K562 (cell line): ENCODE data around the gene SRM. TPM values are rescaled to one million over a fixed set of nuclear protein-coding genes. Genes with fewer than 3 reads are reported as not detected.

ENCODE experiments used
- ATAC-seq: fragments of 200-7000 bp; cut with Tn5 transposase; 3 replicates; pipeline ENCODE4 v1.9.1; 2020; ENCODE audit warnings: moderate library complexity
- BruUV-seq: library from RNA; stranded (reverse); fragments of 400-500 nt; replicated peaks from 2 replicates; lab custom pipeline; 2021; lab: Mats Ljungman, UMichigan
- CTCF ChIA-PET: fragments of 300-600 bp; formaldehyde crosslinking; extraction: SDS; loops from one replicate; lab custom pipeline; 2021; ENCODE audit warnings: low intra/inter-chr PET ratio; lab: Yijun Ruan, JAX
- POLR2A ChIA-PET: fragments of 300-600, 350-650 bp; sonication (Branson Sonifier 250); formaldehyde crosslinking; extraction: SDS; loops from one replicate; lab custom pipeline; 2021; ENCODE audit warnings: antibody characterized with exemption, inconsistent platforms; lab: Yijun Ruan, JAX
- DNase-seq, 4 experiments: peaks; one replicate each; pipeline versions ENCODE4 v3.0.0 to v3.0.0-alpha.2; 2011 to 2018; ENCODE audit warnings: low spot score in 3 of 4, mixed read lengths in 3 of 4; ENCODE audit errors: extremely low read depth in 1 of 4
- FAIRE-seq: peaks from 2 replicates; lab custom pipeline; 2011; peaks lifted over from hg19 to GRCh38; lab: Jason Lieb, UNC
- H2AFZ ChIP-seq: 2 replicates; pipeline ENCODE4 v1.6.0; 2011; ENCODE audit warnings: low read depth, low read length, control low read depth, inconsistent platforms
- H3K27ac ChIP-seq: fragments of 200-600 bp; 3 replicates; pipeline ENCODE4 v1.8.0; 2011; ENCODE audit warnings: low read depth, mild to moderate bottlenecking, control low read depth, inconsistent platforms, low read length, moderate library complexity, mixed read lengths; ENCODE audit errors: extremely low read depth
- H3K27me3 ChIP-seq, 2 experiments: fragments of 300-600 bp in 1 of 2; 2 replicates in 1 of 2; 3 replicates in 1 of 2; pipeline versions ENCODE4 v1.6.0 to v1.8.0; 2011; ENCODE audit warnings: inconsistent platforms in 2 of 2, low read length in 2 of 2, mild to moderate bottlenecking in 1 of 2, mixed read lengths in 1 of 2, moderate library complexity in 1 of 2; ENCODE audit not compliant: control insufficient read depth in 2 of 2, insufficient read depth in 2 of 2
- H3K36me3 ChIP-seq: fragments of 300-600 bp; 3 replicates; pipeline ENCODE4 v1.8.0; 2011; ENCODE audit warnings: mild to moderate bottlenecking, low read length, inconsistent platforms; ENCODE audit not compliant: control insufficient read depth, insufficient read depth
- H3K4me1 ChIP-seq, 2 experiments: fragments of 200-600 bp in 1 of 2; replicated peaks in 1 of 2; 2 replicates in 1 of 2; 3 replicates in 1 of 2; pipeline versions ENCODE4 v1.5.1 to v1.8.0; 2011; ENCODE audit warnings: inconsistent platforms in 2 of 2, low read length in 2 of 2, mild to moderate bottlenecking in 1 of 2, mixed read lengths in 1 of 2, moderate library complexity in 1 of 2; ENCODE audit not compliant: control insufficient read depth in 2 of 2, insufficient read depth in 2 of 2
- H3K4me2 ChIP-seq: 2 replicates; pipeline ENCODE4 v1.6.1; 2011; ENCODE audit warnings: low read length, control low read depth, inconsistent platforms, mixed read lengths; ENCODE audit not compliant: insufficient read depth
- H3K4me3 ChIP-seq: fragments of 200-600 bp; sonication (generic), shearing (Covaris generic); 2 replicates; pipeline ENCODE4 v1.5.1; 2016; ENCODE audit warnings: control low read depth, inconsistent platforms
- H3K79me2 ChIP-seq: fragments of 200-600 bp; 3 replicates; pipeline ENCODE4 v1.8.0; 2011; ENCODE audit warnings: low read length, inconsistent platforms; ENCODE audit not compliant: control insufficient read depth, insufficient read depth
- H3K9ac ChIP-seq, 2 experiments: 2 replicates each; pipeline versions ENCODE4 v1.6.0 to v1.6.1; 2011; ENCODE audit warnings: low read depth in 2 of 2, low read length in 2 of 2, control low read depth in 1 of 2, inconsistent platforms in 1 of 2, mild to moderate bottlenecking in 1 of 2, mixed read lengths in 1 of 2; ENCODE audit not compliant: insufficient read depth in 1 of 2
- H3K9me1 ChIP-seq: one replicate; pipeline ENCODE4 v1.6.0; 2011; ENCODE audit warnings: inconsistent platforms, mild to moderate bottlenecking, low read length, moderate library complexity; ENCODE audit not compliant: control insufficient read depth, insufficient read depth
- H3K9me3 ChIP-seq: replicated peaks from 2 replicates; pipeline ENCODE4 v1.5.1; 2011; ENCODE audit warnings: low read depth, low read length, inconsistent platforms; ENCODE audit not compliant: control insufficient read depth, insufficient read depth
- H4K20me1 ChIP-seq: replicated peaks from 2 replicates; pipeline ENCODE4 v1.6.1; 2011; ENCODE audit warnings: low read length, inconsistent platforms, mixed read lengths; ENCODE audit not compliant: control insufficient read depth, insufficient read depth
- BCOR ChIP-seq: fragments of 450-650 bp; IDR thresholded peaks from 2 replicates; pipeline ENCODE4 v1.6.1; 2016
- CBX3 ChIP-seq, 2 experiments: IDR thresholded peaks; 1 replicate in 1 of 2; 2 replicates in 1 of 2; pipeline ENCODE4 v1.6.1; 2012; ENCODE audit warnings: inconsistent platforms in 2 of 2, low read length in 2 of 2, borderline replicate concordance in 1 of 2, control low read depth in 1 of 2
- CXXC5 ChIP-seq: fragments of 250-450 bp; sonication (Bioruptor Pico); IDR thresholded peaks from 2 replicates; pipeline ENCODE4 v1.8.0; 2022; ENCODE audit warnings: inconsistent platforms, mild to moderate bottlenecking, moderate library complexity
- FIP1L1 ChIP-seq: fragments of 200-400 bp; formaldehyde crosslinking; IDR thresholded peaks from 2 replicates; pipeline ENCODE4 v1.6.1; 2018; ENCODE audit warnings: mild to moderate bottlenecking, low read depth, low read length; ENCODE audit not compliant: poor library complexity, severe bottlenecking
- FOXA1 ChIP-seq: fragments of 450-650 bp; IDR thresholded peaks from 2 replicates; pipeline ENCODE4 v1.6.1; 2016; ENCODE audit warnings: mild to moderate bottlenecking, borderline replicate concordance
- HLTF ChIP-seq: fragments of 450-650 bp; IDR thresholded peaks from 2 replicates; pipeline ENCODE4 v1.6.1; 2016
- KDM1A ChIP-seq, 2 experiments: fragments of 450-650 bp; IDR thresholded peaks; 2 replicates each; pipeline ENCODE4 v1.6.1; 2016; ENCODE audit warnings: mild to moderate bottlenecking in 2 of 2
- MECOM ChIP-seq: fragments of 250-450 bp; sonication (Bioruptor Pico); IDR thresholded peaks from 2 replicates; pipeline ENCODE4 v1.8.0; 2022; ENCODE audit warnings: inconsistent platforms
- NFRKB ChIP-seq: fragments of 450-650 bp; IDR thresholded peaks from 2 replicates; pipeline ENCODE4 v1.6.1; 2016; ENCODE audit warnings: low read depth
- NRF1 ChIP-seq, 2 experiments: fragments of 450-650 bp; IDR thresholded peaks in 1 of 2; conservative IDR thresholded peaks in 1 of 2; 2 replicates each; pipeline ENCODE4 v1.6.1; 2014; ENCODE audit warnings: mild to moderate bottlenecking in 2 of 2
- POLR2B ChIP-seq: fragments of 450-650 bp; IDR thresholded peaks from 2 replicates; pipeline ENCODE4 v1.6.1; 2018; ENCODE audit warnings: low read depth; ENCODE audit not compliant: partially characterized antibody
- POLR2G ChIP-seq: fragments of 200-400 bp; formaldehyde crosslinking; IDR thresholded peaks from 2 replicates; pipeline ENCODE4 v1.6.1; 2017; ENCODE audit warnings: low read depth, mild to moderate bottlenecking, antibody characterized with exemption, low read length, moderate library complexity
- PTBP1 ChIP-seq: fragments of 200-400 bp; formaldehyde crosslinking; IDR thresholded peaks from 2 replicates; pipeline ENCODE4 v1.6.1; 2017; ENCODE audit warnings: low read depth, low read length
- RAD21 ChIP-seq, 2 experiments: fragments of 250-450 bp in 1 of 2; fragments of 450-650 bp in 1 of 2; sonication (Bioruptor Pico) in 1 of 2; formaldehyde crosslinking in 1 of 2; IDR thresholded peaks in 1 of 2; conservative IDR thresholded peaks in 1 of 2; 2 replicates each; pipeline versions ENCODE4 v1.4.0 to v1.8.0; 2020 to 2022; ENCODE audit warnings: mild to moderate bottlenecking in 2 of 2, moderate library complexity in 1 of 2
- RBM25 ChIP-seq: fragments of 200-400 bp; formaldehyde crosslinking; IDR thresholded peaks from 2 replicates; pipeline ENCODE4 v1.6.1; 2018; ENCODE audit warnings: low read length, low read depth, moderate library complexity; ENCODE audit not compliant: severe bottlenecking
- RCOR1 ChIP-seq, 2 experiments: IDR thresholded peaks; 2 replicates each; pipeline ENCODE4 v1.6.1; 2012; ENCODE audit warnings: low read depth in 2 of 2, low read length in 2 of 2, borderline replicate concordance in 1 of 2, improper control_type of control experiment in 1 of 2
- SMARCA5 ChIP-seq: fragments of 450-650 bp; IDR thresholded peaks from 2 replicates; pipeline ENCODE4 v1.6.1; 2016
- TCF15 ChIP-seq: fragments of 250-450 bp; sonication (Bioruptor Pico); IDR thresholded peaks from 2 replicates; pipeline ENCODE4 v1.8.0; 2022; ENCODE audit warnings: moderate library complexity, mild to moderate bottlenecking, inconsistent platforms
- ZNF589 ChIP-seq: fragments of 200-800 bp; sonication (Bioruptor generic); IDR thresholded peaks from 2 replicates; pipeline ENCODE4 v1.6.1; 2016; ENCODE audit warnings: low read depth, missing genetic modification characterization, missing compliant biosample characterization
- ZNF695 ChIP-seq: fragments of 450-650 bp; formaldehyde crosslinking; IDR thresholded peaks from 2 replicates; pipeline ENCODE4 v1.4.0; 2020; ENCODE audit warnings: mild to moderate bottlenecking, moderate library complexity
- WGBS: fragments of 100-300 bp; shearing (Covaris generic); methylation state at CpG from one replicate; pipeline ENCODE4 v1.1.6; 2016; ENCODE audit warnings: low coverage, mixed read lengths; ENCODE audit not compliant: insufficient coverage; ENCODE audit errors: missing lambda C conversion rate; 5-methylcytosine and 5-hydroxymethylcytosine counted together
- in situ Hi-C: fragments of 300-500 bp; cut with MboI; formaldehyde crosslinking; loops from 4 replicates; pipeline ENCODE4 v1.15.0; 2018; ENCODE audit warnings: inconsistent platforms, mixed read lengths
- intact Hi-C: fragments of 100-400 bp; cut with micrococcal nuclease; formaldehyde crosslinking; loops from 2 replicates; pipeline ENCODE4 v1.14.2; 2022
- polyA plus RNA-seq, 8 experiments: library from polyadenylated mRNA; depleted of rRNA in 4 of 8; stranded (reverse) in 5 of 8; unstranded in 3 of 8; fragments of >200 nt; fragmentation: Nextera tagmentation in 2 of 8; fragmentation: Illumina TruSeq in 1 of 8; extraction: Ambion mirVana in 2 of 8; extraction: Trizol in 1 of 8; gene quantifications; 2 replicates each; pipeline versions ENCODE4 v1.2.1 to v1.2.3, GENCODE V29; 2011 to 2014; ENCODE audit warnings: inconsistent platforms in 1 of 8, missing spikeins in 1 of 8
- total RNA-seq, 7 experiments: library from RNA; depleted of rRNA in 6 of 7; stranded (reverse); fragments of >200 nt in 6 of 7; fragmentation: Illumina TruSeq in 2 of 7; extraction: Trizol in 2 of 7; gene quantifications; 2 replicates each; pipeline versions ENCODE4 v1.2.1 to v1.2.3, GENCODE V29; 2011 to 2021; ENCODE audit warnings: low replicate concordance in 1 of 7

SRM gene
- total and polyA plus RNA-seq, 9 of the 15 experiments (the other 6 are each of a cell fraction or from before 2014, with no cell fraction given): 23.9 to 373 (median 82.5) TPM

DNA sequence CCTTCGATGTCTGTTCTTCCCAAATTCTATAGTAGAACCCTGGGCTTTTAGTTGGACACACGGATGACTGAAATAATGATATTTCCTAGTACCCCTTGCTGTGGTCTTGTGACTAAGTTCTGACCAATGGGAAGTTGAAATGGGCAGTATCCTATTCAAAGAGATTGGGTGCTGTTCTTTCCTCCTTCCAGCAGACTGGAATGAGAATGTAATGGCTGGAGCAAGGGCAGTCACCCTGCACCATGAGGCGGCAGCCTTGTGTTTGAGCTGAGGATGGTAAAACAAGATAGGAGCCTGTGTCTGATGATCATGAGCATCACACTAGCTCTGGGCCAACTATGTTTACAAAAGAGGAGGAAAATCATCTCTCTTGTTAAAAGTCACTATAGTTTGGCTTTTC lies 5.1 kb upstream of the SRM start:
- intact Hi-C loops: no loop called here
- TF ChIP-seq BCOR (peak; percentile 78; the same call in 1 of the 2 replicates), PTBP1 (peak; percentile 88; the same call in 1 of the 2 replicates), FOXA1 (no peak), RCOR1 (IDR thresholded peaks at IDR 0.05; ENCODE audit: borderline replicate concordance in 1 of 2, low read depth in 2 of 2, low read length in 2 of 2) (peak in 1 of 2 experiments; percentile 74; a peak in 1 of 4 replicates), HLTF (peak; percentile 91), CBX3 (IDR thresholded peaks at IDR 0.05; ENCODE audit: borderline replicate concordance in 1 of 2, low read length in 2 of 2) (0 out of 3 replicates have a peak, but pooled peaks of 1 of the 2 experiments have one; percentile 24), MECOM (CRISPR knock-in tag) (no peak), ZNF695 (CRISPR knock-in tag) (no peak), KDM1A (IDR thresholded peaks at IDR 0.05) (peak in 1 of 2 experiments; percentile 61; a peak in 1 of 4 replicates), RAD21 (CRISPR knock-in tag; conservative IDR thresholded peaks at IDR 0.05 in 1 of 2, IDR thresholded peaks at IDR 0.05 in 1 of 2) (no peak), NRF1 (conservative IDR thresholded peaks at IDR 0.05 in 1 of 2, IDR thresholded peaks at IDR 0.05 in 1 of 2) (no peak), FIP1L1 (no peak), ZNF589 (CRISPR knock-in tag) (no peak), NFRKB (no peak), RBM25 (peak; percentile 99), POLR2G (no peak), SMARCA5 (peak; percentile 92), CXXC5 (no peak), POLR2B (no peak), TCF15 (CRISPR knock-in tag) (no peak)
- WGBS: 98% methylated on average over 3 of the region's 3 CpGs
- peaks cover 74% of the 10 kb centered on the region; the same call in 2 of the 3 replicates for H3K36me3 ChIP-seq
- no peak overlapping the region for H3K9ac ChIP-seq
- no peak for FAIRE-seq
- CTCF ChIA-PET: no interaction called here
- H3K4me3 ChIP-seq: no peak overlapping the region
- ATAC-seq: no peak
- H3K9me1 ChIP-seq: no peaks in the 10 kb centered on the region
- BruUV-seq: no TSS peak
- peaks cover 22% of the 10 kb centered on the region for H3K79me2 ChIP-seq
- H3K9me3 ChIP-seq: no peaks in the 10 kb centered on the region
- no peak overlapping the region for H3K4me2 ChIP-seq
- POLR2A ChIA-PET: interaction anchor here (1.2 to 1.8 kb wide), 3 partner anchors 9 to 15 kb away, joined by 3 to 6 read pairs (median 4); no protein-coding TSS in a partner anchor
- no peak for DNase-seq
- H3K4me1 ChIP-seq: peaks cover 6 to 15% of the 10 kb centered on the region in 2 experiments; a peak in 4 of 5 replicates
- H3K27me3 ChIP-seq: no peaks in the 10 kb centered on the region
- H2AFZ ChIP-seq: no peak overlapping the region
- in situ Hi-C loops: no loop called here
- no peaks in the 10 kb centered on the region for H4K20me1 ChIP-seq
- H3K27ac ChIP-seq: no peak overlapping the region
